ENCODE results near the gene IFITM10.
"Not testable (repeated sequence)": the region's sequence is repeated elsewhere in the genome, so short reads cannot be mapped to it uniquely, and the experiment has no call there.

Gene IFITM10

DNA sequence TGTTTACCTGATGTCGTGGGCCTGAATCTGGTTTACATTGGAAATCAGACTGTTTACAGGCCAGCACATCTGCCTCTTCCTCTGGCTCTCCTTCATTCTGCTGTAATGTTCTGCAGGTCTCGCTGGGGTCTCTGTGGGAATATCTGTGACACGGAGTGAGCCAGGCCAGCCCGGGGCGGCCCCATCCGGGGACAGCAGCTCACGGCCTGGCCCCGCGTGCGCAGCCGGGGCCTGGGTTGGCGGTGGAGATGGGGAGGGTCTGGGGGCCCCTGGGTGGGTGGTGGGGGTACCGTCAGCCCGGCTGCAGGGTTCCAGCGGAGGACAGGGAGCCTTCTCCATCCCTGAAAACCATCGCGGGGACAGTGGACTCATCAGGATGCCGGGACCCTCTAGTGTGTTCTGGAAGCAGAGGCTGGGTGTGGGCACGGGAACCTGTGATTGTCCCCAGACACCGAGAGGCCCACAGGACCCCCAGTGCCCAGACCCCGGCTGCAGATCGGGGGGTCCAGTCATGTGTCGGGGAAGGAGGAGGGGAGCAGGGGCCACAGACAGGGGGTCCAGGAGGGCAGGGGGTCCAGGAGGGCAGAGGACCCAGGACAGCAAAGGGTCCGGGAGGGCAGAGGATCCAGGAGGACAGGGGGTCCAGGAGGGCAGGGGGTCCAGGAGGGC lies 66.4 kb downstream of the IFITM10 start:
- H3K27me3 Mint-ChIP-seq = peaks cover 13% of the 10 kb centered on the region
- not testable (repeated sequence) for H3K27ac Mint-ChIP-seq

DNA sequence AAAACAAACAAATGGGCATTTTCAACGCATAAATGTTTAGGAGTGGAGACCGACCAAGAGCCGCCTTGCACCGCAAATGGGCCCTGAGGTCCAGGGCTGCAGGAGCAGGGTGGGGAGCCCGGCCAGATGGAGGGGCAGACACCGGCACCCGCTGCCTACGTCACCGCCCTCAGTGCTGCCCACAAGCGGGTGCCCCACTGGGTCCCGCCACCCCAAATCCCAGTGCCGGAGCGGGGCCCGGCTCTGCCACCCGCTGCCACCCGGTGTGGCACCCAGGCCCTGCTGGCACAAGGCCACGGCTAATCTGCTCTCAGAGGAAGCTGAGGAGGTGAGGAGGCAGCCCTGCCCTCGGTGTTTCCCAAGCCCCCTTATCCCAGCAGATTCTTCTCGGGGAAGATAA lies 67.2 kb downstream of the IFITM10 start:
- not testable (repeated sequence) for H3K27me3 Mint-ChIP-seq; H3K27ac Mint-ChIP-seq; DNase-seq; H3K36me3 Mint-ChIP-seq (ENCODE audit: low read depth); H3K9me3 Mint-ChIP-seq; H3K4me3 Mint-ChIP-seq; H3K4me1 Mint-ChIP-seq (ENCODE audit: low read depth)

More for the DNA sequence above, 66.4 kb downstream of the IFITM10 start:
- not testable (repeated sequence) for H3K4me1 Mint-ChIP-seq (ENCODE audit: low read depth); DNase-seq; H3K9me3 Mint-ChIP-seq; H3K36me3 Mint-ChIP-seq (ENCODE audit: low read depth); H3K4me3 Mint-ChIP-seq
